HG02981 (cell line): ENCODE data around the gene TMOD2.
"Not testable (repeated sequence)": the region's sequence is repeated elsewhere in the genome, so short reads cannot be mapped to it uniquely, and the experiment has no call there.

Source experiments
- ATAC-seq: cut with Tn5 transposase; IDR thresholded peaks from one replicate; pipeline ENCODE4 v1.9.1; 2021; ENCODE audit warnings: mild to moderate bottlenecking, moderate library complexity; ENCODE audit not compliant: unreplicated experiment

The TMOD2 gene

DNA sequence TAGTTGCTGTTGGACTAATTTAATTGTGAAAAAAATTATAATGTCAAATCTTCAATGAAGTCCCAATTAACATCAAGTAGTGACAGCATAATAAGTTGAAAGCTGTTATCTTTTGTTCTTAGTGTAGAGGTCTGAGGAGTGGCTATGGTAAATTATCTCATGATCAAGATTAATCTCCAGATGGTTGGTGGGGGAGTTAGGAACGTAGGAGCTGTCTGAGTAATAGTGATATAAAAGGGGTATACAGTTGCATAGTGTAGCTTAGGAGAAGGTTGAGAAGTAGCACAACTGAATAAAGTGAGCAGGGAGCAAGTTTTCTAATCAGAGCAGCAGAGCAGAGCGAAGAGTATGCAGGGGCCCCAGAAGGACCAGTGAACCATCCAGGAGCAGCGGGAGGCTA, 19.5 kb downstream of the TMOD2 start:
- ATAC-seq = no peak

DNA sequence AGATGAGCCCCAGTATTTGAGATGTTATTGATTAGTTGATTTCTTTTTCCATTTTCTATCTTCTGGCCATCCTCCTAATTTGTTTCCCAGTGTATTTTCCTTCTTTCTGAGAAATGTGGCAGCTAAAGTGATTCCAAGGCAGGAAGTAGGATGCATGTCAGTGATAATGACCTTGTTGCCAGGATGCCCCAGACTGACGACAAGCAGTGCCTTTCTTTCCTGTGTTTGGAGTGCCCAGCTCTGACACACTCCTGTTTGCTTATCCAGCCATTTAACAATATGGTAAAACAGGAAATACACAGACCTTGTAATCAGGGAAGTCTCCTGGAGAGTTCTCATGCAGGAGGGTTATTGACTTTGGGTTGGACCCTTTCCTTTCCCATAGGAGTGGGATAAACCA, 20.4 kb downstream of the TMOD2 start:
- ATAC-seq = no peak

DNA sequence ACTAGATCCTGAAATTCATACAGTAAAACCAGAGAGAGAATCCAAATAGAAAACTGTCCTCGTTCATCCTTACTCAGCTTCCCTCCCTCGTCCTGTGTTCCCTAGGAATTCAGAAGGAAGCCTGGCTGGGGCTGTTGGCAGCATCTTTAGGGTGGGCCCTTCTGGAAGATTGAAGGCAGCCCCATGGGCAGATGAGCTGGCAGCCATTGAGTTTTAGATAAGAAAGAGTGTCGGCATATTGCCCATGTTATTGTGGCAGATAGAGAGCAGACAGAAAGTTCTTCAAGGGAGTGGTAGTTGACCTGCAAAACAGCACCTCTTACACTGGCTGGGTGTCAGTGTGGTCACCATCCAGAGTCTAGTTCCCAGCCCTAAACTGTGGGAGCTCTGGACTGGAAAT, 23.5 kb downstream of the TMOD2 start:
- no peak for ATAC-seq

DNA sequence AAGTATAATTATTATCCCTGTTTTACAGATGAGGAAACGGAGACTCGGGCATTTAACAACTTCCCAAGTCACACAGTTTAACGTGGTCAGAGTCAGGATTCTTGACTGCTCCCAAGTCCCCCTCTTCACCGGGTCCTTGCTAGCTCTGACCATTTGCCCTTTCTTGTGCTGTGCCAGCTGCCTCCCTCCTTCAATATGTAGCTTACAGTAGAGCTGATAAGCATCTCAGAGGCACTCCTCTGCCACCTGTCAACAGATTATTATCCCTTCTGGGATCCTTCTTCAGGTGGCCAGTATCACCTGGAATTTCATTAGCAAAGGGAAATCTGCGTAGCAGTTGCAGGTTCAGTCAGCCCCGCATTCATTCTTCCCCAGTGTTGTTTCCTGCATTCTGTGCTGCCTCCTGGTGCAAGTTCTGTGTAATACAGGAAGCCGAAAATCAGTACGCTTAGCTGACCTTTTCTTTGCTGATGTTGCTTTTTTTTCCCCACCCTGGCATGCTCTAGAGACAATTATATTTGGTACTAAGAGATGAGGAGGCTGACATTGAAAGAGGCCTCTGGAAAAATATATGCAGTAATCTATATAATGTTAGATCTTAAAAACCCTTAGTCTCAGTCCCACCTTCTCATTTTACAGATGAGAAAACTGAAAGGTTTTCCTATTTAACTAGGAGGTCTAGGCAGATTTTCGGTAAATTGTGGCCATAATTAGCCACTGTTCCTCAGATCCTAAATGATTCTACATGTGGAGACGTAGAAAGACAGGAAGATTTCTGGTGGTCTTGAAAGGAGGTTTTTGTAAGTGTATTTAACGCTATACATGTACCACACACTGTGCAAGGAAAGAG, 24.8 kb downstream of the TMOD2 start:
- ATAC-seq = no peak

DNA sequence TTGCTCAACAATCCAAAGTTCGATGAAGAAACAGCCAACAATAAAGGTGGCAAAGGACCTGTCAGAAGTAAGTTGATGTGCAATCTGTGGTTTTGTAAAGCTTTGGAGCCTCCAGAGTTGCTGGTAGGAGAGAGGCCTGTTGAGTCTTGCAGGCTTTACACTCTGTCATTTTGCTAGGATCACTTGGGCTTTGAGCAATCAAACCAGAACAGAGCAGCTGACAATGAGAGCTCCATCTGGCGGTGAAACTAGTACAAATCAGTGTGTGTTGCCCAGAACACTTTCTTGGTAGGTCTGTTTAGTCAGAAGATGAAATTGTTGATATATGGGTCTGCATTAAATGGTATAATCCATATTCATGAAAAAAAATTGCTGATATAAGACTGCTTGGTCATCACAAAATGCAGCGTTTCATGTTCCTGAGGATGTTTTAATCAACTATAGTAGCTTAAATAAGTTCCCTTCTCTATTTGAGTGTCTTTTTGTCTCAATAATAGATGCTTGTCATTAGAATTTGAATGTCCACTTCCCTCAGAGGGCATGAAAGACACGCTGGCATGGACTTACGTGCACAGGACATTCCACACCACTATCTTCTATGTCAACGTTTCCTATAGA, 25.7 kb downstream of the TMOD2 start:
- no peak for ATAC-seq

DNA sequence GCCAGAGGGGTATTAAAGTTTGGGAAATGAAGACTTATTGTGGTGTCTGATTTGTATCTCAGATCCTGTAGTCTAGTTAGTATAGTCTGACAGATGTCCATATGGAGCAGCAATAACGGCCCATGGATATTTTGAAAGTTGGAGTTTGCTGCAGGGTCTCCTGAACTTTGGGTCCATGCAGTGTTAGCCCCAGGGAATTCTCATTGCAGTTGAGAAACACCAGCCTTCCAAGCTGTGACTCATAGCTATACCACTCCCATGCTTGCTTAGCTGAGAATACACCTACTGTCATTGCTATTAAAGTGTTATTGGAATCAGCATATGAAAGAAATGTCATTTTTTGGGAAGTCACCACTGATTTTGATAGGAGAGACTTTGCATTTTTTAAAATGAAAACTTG, 29.2 kb downstream of the TMOD2 start:
- ATAC-seq = no peak

DNA sequence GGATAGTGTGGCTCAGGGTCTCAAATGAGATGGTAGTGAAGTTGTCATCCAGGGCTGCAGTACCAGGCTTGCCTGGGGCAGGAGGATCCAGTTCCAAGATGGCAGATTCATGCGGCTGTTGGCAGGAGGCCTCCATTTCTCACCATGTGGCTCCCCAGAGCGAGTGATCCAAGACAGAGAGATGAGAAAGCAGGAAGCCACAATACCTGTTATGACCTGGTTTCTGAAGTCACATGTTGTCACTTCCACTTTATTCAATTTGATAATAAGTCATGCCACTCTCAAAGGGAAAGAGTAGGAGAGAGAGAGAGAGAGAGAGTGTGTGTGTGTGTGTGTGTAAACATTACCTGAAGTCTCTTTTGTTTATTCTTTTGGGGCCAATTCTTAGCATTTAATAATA, 30.1 kb downstream of the TMOD2 start:
- ATAC-seq = no peak

DNA sequence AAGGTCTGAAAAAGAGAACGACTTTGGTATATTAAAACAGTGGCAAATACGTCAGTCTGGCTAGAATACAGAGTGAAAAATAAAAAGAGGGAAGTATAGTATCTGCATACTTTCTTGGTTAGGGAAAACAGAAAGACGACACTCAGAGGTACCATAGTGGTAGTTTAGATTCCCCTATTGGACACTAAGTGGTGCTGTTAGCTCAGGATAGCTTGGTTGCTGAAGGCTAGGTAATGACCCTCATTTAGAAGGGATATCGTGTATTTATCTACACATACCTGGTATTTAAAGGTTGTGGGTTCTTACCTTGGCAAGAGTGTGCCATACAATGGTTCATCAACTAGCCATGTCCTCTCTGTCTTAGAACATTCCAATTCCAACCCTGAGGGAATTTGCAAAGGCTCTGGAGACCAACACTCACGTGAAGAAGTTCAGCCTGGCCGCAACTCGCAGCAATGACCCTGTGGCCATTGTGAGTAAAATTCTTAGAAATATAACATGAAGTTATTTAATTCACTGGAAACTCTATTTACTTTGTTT, 31.0 kb downstream of the TMOD2 start:
- no peak for ATAC-seq

DNA sequence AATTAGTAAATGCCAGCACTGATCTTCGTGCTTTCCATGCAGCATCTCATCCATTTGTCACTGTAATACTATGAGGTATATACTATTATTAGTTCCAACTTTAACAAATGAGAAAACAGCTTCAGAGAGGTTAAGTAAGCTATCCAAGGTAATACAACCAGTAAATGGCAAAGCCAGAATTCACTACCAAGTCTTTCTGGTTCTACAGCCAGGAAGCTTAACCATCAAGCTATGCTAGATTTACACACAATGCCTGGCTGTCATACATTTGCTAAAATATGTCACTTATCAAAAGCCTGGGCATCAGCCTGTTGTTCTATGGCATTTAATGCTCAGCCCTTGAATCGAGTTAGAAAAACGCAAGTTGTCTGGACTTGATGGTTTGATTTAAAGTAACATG, 32.6 kb downstream of the TMOD2 start:
- no peak for ATAC-seq

DNA sequence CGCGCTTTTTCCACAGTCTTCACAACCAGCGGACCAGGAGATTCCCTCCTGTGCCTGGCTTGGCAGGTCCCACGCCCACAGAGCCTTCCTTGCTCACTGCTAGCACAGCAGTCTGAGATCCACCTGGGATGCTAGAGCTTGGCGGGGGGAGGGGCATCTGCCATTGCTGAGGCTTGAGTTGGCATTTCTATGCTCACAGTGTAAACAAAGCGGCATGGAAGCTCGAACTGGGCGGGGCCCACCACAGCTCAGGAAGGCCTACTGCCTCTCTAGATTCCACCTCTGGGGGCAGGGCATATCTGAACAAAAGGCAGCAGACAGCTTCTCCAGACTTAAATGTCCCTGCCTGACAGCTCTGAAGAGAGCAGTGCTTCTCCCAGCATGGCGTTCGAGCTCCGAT, 35.7 kb downstream of the TMOD2 start:
- not testable (repeated sequence) for ATAC-seq

DNA sequence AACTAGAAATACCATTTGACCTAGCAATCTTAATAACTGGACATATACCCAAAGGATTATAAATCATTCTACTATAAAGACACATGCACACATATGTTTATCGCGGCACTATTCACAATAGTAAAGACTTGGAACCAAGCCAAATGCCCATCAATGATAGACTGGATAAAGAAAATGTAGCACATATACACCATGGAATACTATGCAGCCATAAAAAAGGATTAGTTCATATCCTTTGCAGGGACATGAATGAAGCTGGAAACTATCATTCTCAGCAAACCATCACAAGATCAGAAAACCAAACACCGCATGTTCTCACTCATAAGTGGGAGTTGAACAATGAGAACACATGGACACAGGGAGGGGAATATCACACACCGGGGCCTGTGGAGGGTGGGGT, 41.1 kb downstream of the TMOD2 start:
- not testable (repeated sequence) for ATAC-seq

DNA sequence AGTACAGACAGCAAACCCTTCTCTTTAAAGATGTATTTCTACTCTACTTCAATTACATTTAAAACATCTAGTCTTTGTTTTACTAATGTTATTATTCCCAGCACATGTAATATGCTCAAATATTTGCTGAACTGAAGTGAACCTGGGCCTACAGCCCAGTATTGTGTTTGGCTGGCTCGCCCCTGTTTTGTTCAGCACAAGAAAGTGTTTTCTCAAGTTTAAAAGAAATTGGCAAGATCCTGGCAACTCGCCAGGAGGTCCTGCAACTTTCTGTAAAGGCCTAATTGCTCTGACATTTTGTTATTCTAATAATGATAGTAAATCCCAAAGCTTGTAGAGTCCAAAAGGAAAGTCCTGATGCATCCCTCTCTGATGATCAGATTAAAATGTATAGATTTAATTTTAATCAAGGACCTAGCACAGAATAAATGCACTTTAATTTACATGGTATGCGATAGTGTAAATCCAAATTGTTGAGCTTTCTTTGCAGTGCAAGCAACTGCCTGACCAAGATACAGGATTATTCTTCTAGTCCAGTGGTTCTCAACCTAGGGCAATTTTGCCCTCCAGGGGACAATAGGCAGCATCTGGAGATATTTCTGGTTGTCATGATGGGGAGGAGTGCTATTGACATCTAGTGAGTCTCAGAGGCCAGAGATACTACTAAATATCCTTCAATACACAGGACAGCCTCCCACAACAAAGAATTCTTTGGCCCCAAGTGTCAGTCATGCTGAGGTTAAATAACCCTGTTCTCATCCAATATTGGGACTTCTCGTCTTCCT, 42.3 kb downstream of the TMOD2 start:
- no peak for ATAC-seq

DNA sequence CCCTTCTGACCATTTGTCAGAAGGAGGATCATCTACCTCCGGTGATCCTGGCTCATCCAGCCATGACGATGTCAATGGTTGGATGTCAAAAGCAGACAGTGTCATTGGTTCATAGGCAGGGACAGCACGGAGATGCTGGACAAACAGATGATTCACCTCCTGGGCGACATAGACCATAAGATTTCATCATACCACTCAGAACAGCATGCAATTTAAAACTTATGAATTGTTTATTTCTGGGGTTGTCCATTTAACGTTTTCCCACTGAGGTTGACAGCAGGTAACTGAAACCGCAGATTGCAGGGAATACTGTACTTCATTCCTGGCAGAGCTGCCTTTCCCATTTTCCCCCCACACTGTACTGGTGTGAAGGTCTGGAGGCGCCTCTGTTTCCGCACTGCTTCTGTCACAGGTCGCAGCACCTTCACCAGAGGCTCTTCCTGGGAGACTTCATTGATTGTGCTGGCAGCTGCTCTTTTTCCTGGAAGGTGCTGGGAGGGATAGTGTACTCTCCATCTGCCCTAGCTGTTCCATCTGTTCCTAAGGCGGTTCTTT, 45.5 kb downstream of the TMOD2 start:
- no peak for ATAC-seq

DNA sequence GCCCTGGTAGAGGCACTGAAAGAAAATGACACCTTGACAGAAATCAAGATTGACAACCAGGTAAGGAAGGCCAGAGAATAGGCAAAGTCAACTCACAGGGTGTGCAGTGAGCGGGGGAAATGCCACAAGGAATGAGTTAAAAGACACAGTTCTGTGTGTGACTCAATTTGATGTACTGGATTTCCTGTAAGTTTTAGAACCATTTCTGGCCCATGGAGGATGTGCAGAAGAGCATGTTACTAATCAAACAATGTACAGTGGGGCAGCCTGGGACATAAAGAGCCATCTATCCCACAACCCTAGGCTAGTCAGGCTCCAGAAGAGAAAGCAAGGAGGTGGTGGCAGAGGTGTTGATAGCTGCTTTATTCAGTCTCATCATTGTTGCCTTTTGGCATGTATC, 46.9 kb downstream of the TMOD2 start:
- ATAC-seq = no peak

DNA sequence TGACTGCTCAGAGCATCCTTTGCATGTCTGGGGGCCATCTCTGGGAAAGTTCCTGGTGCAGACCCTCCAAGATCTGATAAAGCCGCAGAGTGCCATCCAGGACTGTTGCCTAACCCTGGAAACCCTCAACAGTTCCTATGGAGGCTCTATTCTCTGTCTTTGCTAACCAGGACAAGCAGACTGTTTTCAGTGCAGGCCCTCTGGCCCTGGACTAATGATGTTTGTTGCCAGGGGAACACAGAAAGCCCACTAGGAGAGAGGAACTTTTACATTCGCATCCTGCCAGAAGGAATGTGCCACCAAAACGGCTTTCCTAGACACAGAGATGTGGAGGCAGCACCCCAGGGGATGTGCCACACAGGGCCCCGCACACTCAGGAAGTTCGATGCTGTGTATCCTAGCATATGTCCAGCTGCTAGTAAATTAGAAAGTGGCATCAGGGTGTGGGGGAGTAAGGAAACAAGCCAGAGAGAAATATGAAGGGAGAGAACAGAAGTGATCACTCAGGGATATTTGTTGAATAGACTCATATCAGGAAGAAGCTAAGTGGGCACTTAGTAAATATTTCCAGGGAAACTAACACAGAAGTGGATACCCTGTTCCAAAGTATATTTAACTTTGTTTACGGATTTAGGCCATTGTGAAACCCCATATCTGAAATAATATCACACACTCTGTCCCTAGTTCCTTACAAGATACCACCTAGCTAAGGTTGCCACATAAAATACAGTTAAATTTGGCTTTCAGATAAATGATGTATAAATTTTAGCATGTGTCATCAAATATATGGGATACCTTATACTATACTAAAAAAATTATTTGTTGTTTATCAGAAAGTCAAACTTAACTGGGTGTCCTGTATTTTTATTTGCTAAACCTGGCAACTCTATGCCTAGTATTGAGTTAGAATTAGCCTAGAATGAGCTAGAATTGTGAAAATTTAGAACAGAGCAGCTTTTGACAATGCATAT, 48.2 kb downstream of the TMOD2 start:
- ATAC-seq = no peak

DNA sequence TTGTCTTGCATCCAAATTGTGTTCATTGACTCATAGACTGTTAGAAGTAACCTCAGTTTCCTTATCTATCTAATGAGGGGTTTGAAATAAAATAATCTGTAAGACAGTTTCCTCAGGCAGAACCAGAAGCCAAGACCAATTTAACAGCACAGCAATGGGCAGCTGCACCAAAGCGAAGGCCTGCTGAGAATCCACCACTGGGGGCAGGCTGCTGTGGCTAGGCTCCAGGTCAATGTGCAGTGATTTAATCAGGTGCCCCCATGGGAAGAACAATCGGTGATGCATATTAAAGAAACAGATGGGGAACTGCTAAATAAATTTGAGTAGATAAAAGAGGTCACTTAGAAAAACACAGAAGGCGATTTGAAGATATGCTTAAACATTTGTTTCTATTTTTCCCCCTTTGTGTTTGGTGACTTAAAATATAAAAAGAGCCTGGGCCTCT, 50.0 kb downstream of the TMOD2 start:
- ATAC-seq = no peak

DNA sequence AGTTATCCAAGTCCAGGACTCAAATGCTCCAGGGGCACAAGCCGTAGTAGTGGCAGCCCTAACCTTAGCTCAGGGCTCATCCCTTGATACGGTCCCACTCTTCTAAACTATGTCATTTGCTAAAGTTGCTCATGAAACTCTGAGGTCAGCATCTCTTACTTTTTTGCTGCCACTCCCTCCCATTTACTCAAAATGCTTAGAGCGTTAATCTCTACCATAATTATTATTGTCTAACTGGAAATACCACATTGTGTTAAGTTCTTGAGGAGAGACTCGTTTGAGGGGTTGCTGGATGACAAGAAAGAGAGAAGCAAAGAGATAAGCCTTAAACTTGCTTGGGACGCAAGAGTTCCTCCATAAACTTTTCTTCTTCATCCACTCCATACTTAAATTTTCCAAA, 51.2 kb downstream of the TMOD2 start:
- no peak for ATAC-seq

DNA sequence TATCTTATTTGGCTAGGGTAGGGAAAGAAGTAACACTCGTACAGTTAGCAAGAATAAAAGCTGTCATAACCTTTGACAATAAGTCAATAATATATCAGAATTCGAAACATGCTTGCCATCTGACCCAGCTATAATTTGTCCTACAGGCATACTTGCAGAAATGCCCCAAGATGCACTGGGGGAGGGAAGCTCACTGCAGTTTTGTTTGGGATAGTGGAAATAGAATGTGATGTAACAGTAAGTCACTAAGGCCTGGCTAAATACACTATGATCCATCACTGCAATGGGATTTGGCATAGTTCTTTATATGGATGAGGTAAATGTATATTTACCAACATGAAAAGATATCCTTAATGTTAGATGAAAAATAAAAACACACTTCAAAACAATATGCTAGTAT, 52.6 kb downstream of the TMOD2 start:
- no peak for ATAC-seq

DNA sequence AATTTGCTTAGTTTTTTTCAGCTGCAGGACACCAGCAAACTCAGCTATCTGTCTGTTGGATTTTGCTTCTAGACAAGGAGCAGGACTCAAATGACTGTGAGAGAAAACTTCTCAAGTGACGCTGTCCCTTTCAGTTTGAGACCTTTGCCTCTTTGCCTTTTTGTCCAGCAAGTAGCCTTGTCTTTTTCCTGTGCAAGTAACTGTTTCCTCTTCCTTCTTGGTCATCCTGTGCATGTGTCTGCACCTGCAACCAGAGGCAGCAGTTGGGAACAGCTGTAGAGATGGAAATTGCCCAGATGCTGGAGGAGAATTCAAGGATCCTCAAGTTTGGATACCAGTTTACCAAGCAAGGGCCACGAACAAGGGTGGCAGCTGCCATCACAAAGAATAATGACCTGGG, 54.7 kb downstream of the TMOD2 start:
- ATAC-seq = no peak

DNA sequence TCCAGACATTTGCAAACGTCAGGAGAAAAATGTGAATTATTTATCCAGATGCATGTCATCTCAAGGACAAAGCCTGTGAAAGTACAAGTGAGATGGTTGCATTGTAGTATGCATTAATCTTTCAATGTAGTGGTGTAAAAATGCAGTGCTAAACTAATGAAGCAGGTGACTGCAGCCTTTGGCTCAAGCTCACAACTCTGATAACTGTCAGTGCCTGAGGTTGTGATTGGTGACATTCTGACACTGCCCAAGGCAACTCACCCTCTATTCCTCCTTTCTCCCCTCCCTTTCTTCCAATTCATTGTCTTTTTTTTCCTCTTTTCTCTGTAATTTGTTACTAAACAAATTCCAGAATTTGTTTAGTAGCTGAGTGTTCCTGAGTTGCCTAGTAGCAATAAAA, 58.1 kb downstream of the TMOD2 start:
- ATAC-seq = no peak
